Left ventricle myocardium inferior (tissue), 1 donor: ENCODE measurements around the gene CCL28. TPM values are rescaled to one million over a fixed set of nuclear protein-coding genes. Genes with fewer than 3 reads are reported as not detected.
"Not testable (repeated sequence)": the region's sequence is repeated elsewhere in the genome, so short reads cannot be mapped to it uniquely, and the experiment has no call there.

Experiments
- DNase-seq: peaks from one replicate; pipeline ENCODE4 v3.0.0-alpha.2; 2020
- H3K27ac ChIP-seq: fragments of 200-600 bp; replicated peaks from 2 replicates; pipeline ENCODE4 v1.8.0; 2021
- H3K27me3 ChIP-seq: fragments of 200-600 bp; 2 replicates; pipeline ENCODE4 v1.8.0; 2021; ENCODE audit warnings: low read depth
- H3K36me3 ChIP-seq: fragments of 200-600 bp; 2 replicates; pipeline ENCODE4 v1.8.0; 2021
- H3K4me1 ChIP-seq: fragments of 200-600 bp; 2 replicates; pipeline ENCODE4 v1.8.0; 2021
- H3K4me3 ChIP-seq: fragments of 200-600 bp; 2 replicates; pipeline ENCODE4 v1.8.0; 2021; ENCODE audit warnings: mild to moderate bottlenecking, moderate library complexity
- H3K9me3 ChIP-seq: fragments of 200-600 bp; replicated peaks from 2 replicates; pipeline ENCODE4 v1.8.0; 2021
- intact Hi-C: fragments of 100-400 bp; cut with micrococcal nuclease; formaldehyde crosslinking; loops from one replicate; pipeline ENCODE4 v1.11.0; 2022
- total RNA-seq: library from RNA; stranded (reverse); fragmentation: NEBNext Ultra II Directional; extraction: Animal tissue kit (Norgen Biotek cat#: 25700); gene quantifications from one replicate; pipeline ENCODE4 v1.2.1, GENCODE V29; 2021
- TF ChIP-seq, protein P1 (sequence below): fragments of 200-600 bp; IDR thresholded peaks from 2 replicates; pipeline ENCODE4 v1.8.0; 2021; ENCODE audit warnings: antibody characterized with exemption, mild to moderate bottlenecking, borderline replicate concordance
- donor health status: DM: no; HTN: yes; CAD: no; lungs with severe emphysema.

Gene CCL28
- total RNA-seq, 1 donor from 2014 or later: 0.60 TPM

DNA sequence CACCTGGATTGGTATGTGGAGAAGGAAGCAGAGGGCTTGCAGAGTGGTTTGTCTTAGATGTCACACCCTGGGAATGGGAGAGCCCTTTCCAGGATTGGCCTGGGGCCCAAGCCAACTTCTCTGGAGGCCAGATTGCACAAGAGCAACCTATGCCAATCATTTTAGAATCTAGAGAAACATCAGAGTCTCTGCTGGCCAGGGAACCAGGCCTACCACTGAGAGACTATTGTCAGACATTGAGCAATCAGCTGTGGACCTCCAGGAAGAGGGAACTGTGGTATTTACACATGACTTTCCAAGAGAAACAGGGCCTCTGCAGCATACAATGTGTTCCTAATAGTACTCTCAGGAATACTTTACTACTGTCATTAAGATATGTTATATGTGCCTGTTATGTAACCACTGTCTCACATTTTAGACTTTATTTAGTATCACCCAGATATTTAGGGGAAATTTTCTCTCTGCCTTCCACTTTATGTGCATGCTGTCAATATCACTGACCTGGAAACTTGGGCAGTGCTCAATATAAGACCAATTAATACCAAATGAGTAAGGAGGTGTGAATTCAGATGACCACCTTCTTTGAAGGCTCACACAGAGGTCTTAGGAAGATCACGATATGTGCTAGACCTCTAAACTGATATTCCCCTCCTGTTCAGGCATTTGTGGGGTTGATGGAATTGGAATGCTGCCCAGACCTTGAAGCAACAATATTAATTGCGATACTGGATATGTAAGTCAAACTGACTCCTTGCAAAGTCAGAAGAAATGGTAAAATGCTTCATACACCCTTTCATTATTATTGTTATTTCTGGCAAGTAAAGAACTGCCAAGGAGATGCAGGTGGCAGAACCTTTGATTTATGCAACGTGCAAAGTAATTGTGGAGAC lies 20.5 kb upstream of the CCL28 start:
- Histone ChIP-seq H3K9me3 (peaks cover 6% of the 10 kb centered on the region), H3K27me3 (no peaks in the 10 kb centered on the region), H3K4me3 (no peak overlapping the region), H3K27ac (peak overlapping the region; percentile 12), H3K36me3 (no peaks in the 10 kb centered on the region), H3K4me1 (peaks cover 18% of the 10 kb centered on the region)
- TF ChIP-seq, protein P1, sequence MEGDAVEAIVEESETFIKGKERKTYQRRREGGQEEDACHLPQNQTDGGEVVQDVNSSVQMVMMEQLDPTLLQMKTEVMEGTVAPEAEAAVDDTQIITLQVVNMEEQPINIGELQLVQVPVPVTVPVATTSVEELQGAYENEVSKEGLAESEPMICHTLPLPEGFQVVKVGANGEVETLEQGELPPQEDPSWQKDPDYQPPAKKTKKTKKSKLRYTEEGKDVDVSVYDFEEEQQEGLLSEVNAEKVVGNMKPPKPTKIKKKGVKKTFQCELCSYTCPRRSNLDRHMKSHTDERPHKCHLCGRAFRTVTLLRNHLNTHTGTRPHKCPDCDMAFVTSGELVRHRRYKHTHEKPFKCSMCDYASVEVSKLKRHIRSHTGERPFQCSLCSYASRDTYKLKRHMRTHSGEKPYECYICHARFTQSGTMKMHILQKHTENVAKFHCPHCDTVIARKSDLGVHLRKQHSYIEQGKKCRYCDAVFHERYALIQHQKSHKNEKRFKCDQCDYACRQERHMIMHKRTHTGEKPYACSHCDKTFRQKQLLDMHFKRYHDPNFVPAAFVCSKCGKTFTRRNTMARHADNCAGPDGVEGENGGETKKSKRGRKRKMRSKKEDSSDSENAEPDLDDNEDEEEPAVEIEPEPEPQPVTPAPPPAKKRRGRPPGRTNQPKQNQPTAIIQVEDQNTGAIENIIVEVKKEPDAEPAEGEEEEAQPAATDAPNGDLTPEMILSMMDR: no peak
- peak; percentile 66 for DNase-seq
- intact Hi-C loops: no loop called here

DNA sequence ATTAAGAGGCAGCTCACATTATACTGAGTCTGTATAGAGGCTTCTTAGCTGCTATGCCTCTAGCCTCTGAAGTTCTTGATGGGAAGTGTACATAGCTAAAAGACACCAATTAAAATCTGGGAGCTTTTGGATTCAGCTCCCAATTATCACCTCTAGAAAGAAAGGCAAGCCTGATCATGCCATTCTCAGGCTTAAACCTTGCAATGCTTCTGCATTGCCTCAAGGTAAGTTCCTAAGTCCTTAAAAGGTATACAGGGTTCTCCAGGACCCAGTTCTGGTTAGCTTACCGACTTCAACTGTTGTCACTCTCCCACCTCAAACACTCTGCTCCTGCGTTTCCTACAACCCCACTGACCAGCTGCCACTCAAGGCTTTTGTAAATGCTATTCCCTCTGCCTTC lies 17.5 kb upstream of the CCL28 start:
- Histone ChIP-seq H3K36me3 (no peaks in the 10 kb centered on the region), H3K9me3 (no peaks in the 10 kb centered on the region), H3K27ac (no peak overlapping the region), H3K27me3 (no peaks in the 10 kb centered on the region), H3K4me3 (no peak overlapping the region), H3K4me1 (peaks cover 18% of the 10 kb centered on the region)
- intact Hi-C loops: no loop called here
- TF ChIP-seq, protein P1: no peak
- no peak for DNase-seq

DNA sequence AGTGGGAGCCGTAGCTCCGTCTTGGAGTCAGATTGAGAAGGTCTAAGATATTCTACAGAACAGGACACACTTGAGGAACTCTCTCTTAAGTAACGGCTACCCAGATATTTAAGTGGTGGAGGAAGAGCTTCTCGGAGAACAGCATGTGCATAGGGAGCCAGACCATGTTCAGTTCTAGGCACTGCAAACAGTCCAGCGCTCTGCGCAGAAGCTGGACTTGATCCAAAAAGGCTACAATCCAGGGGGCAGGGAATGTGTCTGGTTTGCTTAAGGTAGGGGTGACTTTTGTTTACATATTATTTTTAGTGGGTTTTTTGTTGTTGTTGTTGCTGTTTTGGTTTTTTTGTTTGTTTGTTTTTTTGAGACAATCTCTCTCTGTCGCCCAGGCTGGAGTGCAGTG lies 16.8 kb upstream of the CCL28 start:
- Histone ChIP-seq H3K9me3 (no peaks in the 10 kb centered on the region), H3K27ac (no peak overlapping the region), H3K4me1 (peaks cover 18% of the 10 kb centered on the region), H3K4me3 (no peak overlapping the region), H3K27me3 (no peaks in the 10 kb centered on the region), H3K36me3 (no peaks in the 10 kb centered on the region)
- DNase-seq: no peak
- TF ChIP-seq, protein P1: no peak
- intact Hi-C loops: no loop called here

DNA sequence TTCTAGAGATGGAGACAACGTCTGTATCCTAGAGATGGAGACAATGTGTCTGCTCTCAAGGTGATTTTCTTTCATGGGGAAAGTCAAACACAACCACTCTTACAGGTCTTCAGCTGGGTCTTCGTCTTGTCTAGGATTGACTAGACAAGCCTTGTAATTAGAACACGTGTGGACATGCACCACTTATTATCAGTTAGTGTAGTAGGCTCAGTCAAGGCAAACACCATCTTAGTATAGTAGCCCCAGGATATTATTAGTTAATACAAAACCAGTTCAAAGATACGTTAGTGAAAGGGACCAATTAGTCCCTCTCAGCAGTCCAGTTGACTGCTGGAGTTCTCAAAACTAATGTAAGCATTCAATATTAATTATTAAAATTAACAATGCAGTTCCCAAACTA lies 15.1 kb upstream of the CCL28 start:
- Histone ChIP-seq H3K9me3 (no peaks in the 10 kb centered on the region), H3K27ac (no peak overlapping the region), H3K27me3 (no peaks in the 10 kb centered on the region), H3K36me3 (no peaks in the 10 kb centered on the region), H3K4me1 (peaks cover 2% of the 10 kb centered on the region), H3K4me3 (no peak overlapping the region)
- DNase-seq: no peak
- intact Hi-C loops: no loop called here
- TF ChIP-seq, protein P1: no peak

DNA sequence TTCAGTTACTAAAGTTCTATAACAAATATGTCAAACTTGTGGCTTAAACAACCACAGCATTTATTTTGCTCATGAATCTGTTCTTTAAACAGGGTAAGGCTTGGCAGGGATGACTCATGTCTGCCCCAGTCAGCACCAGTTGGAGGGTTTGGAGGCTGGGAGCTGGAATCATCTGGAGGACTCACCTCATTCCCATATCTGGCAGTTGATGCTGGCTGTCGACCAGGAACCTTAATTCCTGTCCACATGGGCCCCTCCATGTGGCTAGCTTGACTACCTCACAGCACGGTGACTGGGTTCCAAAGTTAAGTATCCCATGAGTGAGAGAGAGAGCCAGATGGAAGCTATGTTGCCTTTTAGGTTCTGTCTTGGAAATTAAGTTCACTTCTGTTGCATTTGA lies 13.8 kb upstream of the CCL28 start:
- intact Hi-C loops: no loop called here
- no peaks in the 10 kb centered on the region for H3K9me3 ChIP-seq
- no peaks in the 10 kb centered on the region for H3K27me3 ChIP-seq
- H3K4me1 ChIP-seq: no peaks in the 10 kb centered on the region
- no peak overlapping the region for H3K4me3 ChIP-seq
- DNase-seq: no peak
- TF ChIP-seq, protein P1: no peak
- H3K27ac ChIP-seq: no peak overlapping the region
- no peaks in the 10 kb centered on the region for H3K36me3 ChIP-seq

DNA sequence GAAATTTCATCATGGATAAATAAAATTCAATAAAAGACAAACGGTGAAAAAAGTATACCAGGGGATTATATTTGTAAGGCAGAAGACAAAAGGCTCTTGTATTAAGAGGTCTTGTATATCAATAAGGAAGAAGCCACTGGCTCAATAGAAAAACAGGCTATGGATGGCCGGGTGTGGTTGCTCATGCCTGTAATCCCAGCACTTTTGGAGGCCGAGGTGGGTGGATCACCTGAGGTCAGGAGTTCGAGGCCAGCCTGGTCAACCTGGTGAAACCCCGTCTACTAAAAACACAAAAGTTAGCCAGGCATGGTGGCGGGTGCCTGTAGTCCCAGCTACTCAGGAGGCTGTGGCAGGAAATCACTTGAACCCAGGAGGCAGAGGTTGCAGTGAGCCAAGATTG lies 10.9 kb upstream of the CCL28 start:
- intact Hi-C loops, H3K9me3 ChIP-seq, H3K36me3 ChIP-seq, H3K27ac ChIP-seq, H3K27me3 ChIP-seq, H3K4me3 ChIP-seq, DNase-seq, H3K4me1 ChIP-seq: not testable (repeated sequence)
